Skeletal muscle tissue (tissue), 4 donors: ENCODE results near the gene NEDD8. TPM values are rescaled to one million over a fixed set of nuclear protein-coding genes. Genes with fewer than 3 reads are reported as not detected.

Source experiments
- H3K27ac ChIP-seq: one replicate; pipeline ENCODE4 v1.7.0; 2013; ENCODE audit warnings: mild to moderate bottlenecking, low read depth, low read length, inconsistent platforms
- H3K27me3 ChIP-seq, 3 donors: one replicate each; pipeline ENCODE4 v1.7.0; 2013; ENCODE audit warnings: low read length in 3 of 3; ENCODE audit not compliant: control insufficient read depth in 3 of 3, insufficient read depth in 3 of 3
- H3K36me3 ChIP-seq, 3 donors: one replicate each; pipeline ENCODE4 v1.7.0; 2013; ENCODE audit warnings: low read length in 3 of 3; ENCODE audit not compliant: control insufficient read depth in 3 of 3, insufficient read depth in 3 of 3
- H3K4me1 ChIP-seq, 3 donors: one replicate each; pipeline ENCODE4 v1.7.0; 2013; ENCODE audit warnings: low read length in 3 of 3, mild to moderate bottlenecking in 3 of 3; ENCODE audit not compliant: control insufficient read depth in 3 of 3, insufficient read depth in 3 of 3
- H3K4me3 ChIP-seq, 3 donors: one replicate each; pipeline ENCODE4 v1.7.0; 2013; ENCODE audit warnings: low read length in 3 of 3
- H3K9ac ChIP-seq, 3 donors: one replicate each; pipeline ENCODE4 v1.7.0; 2013; ENCODE audit warnings: low read length in 3 of 3, mild to moderate bottlenecking in 3 of 3, moderate library complexity in 2 of 3, low read depth in 1 of 3
- H3K9me3 ChIP-seq, 3 donors: one replicate each; pipeline ENCODE4 v1.7.0; 2013; ENCODE audit warnings: low read length in 3 of 3; ENCODE audit not compliant: control insufficient read depth in 3 of 3
- total RNA-seq: library from RNA; depleted of rRNA; stranded (reverse); fragments of >200 nt; gene quantifications from one replicate; pipeline ENCODE4 v1.2.3, GENCODE V29; 2014
- donor health status: Osteomylitis.

NEDD8 gene
- total RNA-seq, 1 donor from 2014 or later: 81.9 TPM

DNA sequence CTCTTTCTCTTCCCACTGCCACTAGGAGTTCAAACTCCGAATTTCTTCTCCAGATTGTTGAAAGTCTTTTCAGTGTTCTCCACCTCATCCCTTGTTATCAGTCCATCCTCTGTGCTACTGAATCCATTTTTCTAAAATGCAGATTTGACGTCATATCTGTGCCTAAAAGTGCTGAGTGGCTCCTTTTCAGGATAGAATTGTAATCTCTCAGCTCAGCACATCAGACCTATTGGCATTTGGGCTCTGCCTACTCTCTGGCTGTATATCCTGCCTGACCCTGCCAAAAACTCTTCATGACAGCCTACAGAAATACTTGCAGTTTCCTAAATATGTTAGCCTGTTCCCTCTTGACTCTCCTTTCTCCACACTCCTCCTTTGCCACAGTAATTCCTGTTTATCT is 40.3 kb upstream of the NEDD8 start:
- H3K27ac ChIP-seq: no peak overlapping the region
- no peak overlapping the region for H3K4me3 ChIP-seq
- H3K27me3 ChIP-seq: no peaks in the 10 kb centered on the region
- H3K9me3 ChIP-seq: no peaks in the 10 kb centered on the region
- peaks cover 12 to 20% (median 19%) of the 10 kb centered on the region in 3 donors for H3K36me3 ChIP-seq
- peaks cover 0 to 15% (median 13%) of the 10 kb centered on the region in 3 donors for H3K4me1 ChIP-seq
- no peak overlapping the region for H3K9ac ChIP-seq

DNA sequence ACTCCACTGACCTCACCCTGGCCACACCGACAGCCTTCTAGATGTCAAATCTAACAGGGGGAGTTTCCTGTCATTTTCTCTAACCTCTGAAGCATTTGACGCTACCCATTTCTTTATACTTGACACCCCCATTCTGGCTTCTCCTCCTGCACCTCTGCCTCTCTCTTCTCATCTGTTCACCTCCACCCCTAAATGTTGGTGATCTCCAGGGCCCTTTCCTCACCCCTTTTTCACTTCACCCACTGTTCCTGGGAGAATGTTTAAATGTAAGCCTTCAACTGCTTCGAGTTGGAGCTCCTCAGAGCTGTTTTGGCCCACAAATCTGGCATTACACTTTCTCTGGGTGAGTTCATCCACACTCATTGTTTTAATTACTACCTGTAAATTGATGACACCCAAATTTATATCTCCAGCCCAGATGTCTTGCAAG is 39.7 kb upstream of the NEDD8 start:
- Histone ChIP-seq H3K27ac (peak overlapping the region; percentile 96), H3K4me1 (peaks cover 0 to 15% (median 13%) of the 10 kb centered on the region in 3 donors), H3K27me3 (no peaks in the 10 kb centered on the region), H3K36me3 (peaks cover 18 to 26% (median 25%) of the 10 kb centered on the region in 3 donors), H3K9me3 (no peaks in the 10 kb centered on the region), H3K4me3 (peak overlapping the region; percentile 94 to 98 (median 98)), H3K9ac (peak overlapping the region; percentile 98 to 99 (median 98))

DNA sequence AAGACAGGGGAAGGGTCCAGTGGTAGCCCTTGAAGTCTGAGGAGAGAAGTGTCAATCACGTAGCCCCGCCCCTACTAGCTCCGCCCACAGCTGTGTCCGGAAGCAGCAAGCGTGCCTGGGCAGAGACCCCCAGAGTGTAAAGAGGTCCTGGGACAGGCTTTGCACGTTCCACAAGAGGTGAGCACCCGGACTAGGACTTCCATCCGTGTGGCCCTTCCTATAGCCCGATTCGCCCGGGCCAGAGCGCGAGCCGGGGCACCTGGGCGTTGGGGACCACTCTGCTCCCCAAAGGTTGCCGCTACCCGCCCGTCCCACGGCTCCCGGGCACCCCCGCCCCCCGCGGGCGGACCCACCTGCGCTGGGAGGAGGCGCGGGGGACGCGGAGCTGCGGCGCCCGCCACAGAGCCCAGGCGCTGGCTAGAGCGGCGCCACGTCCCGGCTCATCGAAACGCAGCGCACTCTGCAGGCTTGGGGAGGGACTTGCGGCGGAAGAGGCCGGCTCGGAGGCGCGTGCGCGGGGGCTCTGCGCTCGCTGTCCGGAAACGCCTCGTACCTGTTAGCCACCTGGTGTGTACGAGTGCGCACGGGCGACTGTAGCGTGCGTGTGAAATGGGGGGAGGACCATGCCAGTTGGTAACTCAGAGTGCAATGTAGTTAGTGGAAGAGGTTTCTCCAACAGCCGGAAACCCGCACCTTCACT is 39.1 kb upstream of the NEDD8 start, which contains the start of gene RABGGTA:
RABGGTA (minus strand) TSS at position 464 of the 700 bp plus-strand sequence. CDS start 482 bp downstream, outside the sequence.
- no peaks in the 10 kb centered on the region for H3K9me3 ChIP-seq
- H3K4me1 ChIP-seq: peaks cover 0 to 15% (median 13%) of the 10 kb centered on the region in 3 donors
- H3K9ac ChIP-seq: peak within 1 kb of the TSS; percentile 98 to 99 (median 98)
- H3K27ac ChIP-seq: peak within 1 kb of the TSS; percentile 96
- H3K27me3 ChIP-seq: no peaks in the 10 kb centered on the region
- H3K36me3 ChIP-seq: peaks cover 23 to 32% (median 31%) of the 10 kb centered on the region in 3 donors
- peak within 1 kb of the TSS; percentile 94 to 98 (median 98) for H3K4me3 ChIP-seq

GRCh38 chr14:24270537-24271133 is 38.5 kb upstream of the NEDD8 start:
- peak overlapping the region; percentile 94 to 98 (median 98) for H3K4me3 ChIP-seq
- no peaks in the 10 kb centered on the region for H3K9me3 ChIP-seq
- H3K4me1 ChIP-seq: peaks cover 0 to 15% (median 13%) of the 10 kb centered on the region in 3 donors
- H3K9ac ChIP-seq: peak overlapping the region; percentile 98 to 99 (median 98)
- no peaks in the 10 kb centered on the region for H3K27me3 ChIP-seq
- H3K36me3 ChIP-seq: peaks cover 26 to 38% (median 36%) of the 10 kb centered on the region in 3 donors
- peak overlapping the region; percentile 96 for H3K27ac ChIP-seq

GRCh38 chr14:24269910-24270536 is 37.9 kb upstream of the NEDD8 start:
- Histone ChIP-seq H3K27ac (no peak overlapping the region), H3K4me3 (no peak overlapping the region), H3K4me1 (peaks cover 0 to 15% (median 13%) of the 10 kb centered on the region in 3 donors), H3K27me3 (no peaks in the 10 kb centered on the region), H3K9me3 (no peaks in the 10 kb centered on the region), H3K9ac (no peak overlapping the region), H3K36me3 (peaks cover 26 to 44% (median 39%) of the 10 kb centered on the region in 3 donors)

GRCh38 chr14:24269368-24269767 is 37.2 kb upstream of the NEDD8 start:
- Histone ChIP-seq H3K9me3 (no peaks in the 10 kb centered on the region), H3K27me3 (no peaks in the 10 kb centered on the region), H3K4me3 (no peak overlapping the region), H3K27ac (no peak overlapping the region), H3K9ac (no peak overlapping the region), H3K4me1 (peaks cover 0 to 15% (median 13%) of the 10 kb centered on the region in 3 donors), H3K36me3 (peaks cover 29 to 48% (median 39%) of the 10 kb centered on the region in 3 donors)

DNA sequence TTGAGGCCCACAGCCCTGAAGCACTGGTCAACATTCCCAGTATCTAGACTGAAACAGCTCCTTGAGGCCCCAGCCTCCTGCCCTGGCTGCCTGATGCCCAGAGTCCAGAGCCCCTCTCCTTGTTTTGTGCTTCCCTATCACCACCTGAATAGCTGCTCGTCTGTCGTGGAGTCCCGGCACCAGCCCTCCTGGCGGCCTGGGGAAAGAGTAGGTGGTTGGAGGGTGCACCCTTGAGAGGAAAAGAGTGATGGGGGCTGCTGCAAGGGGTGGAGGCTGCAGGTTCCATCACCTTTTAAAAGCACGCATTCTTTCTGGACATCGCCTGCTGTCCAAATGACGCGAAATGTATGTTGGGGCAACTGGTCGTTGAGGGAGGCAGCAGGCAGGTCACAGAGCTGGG is 36.1 kb upstream of the NEDD8 start:
- Histone ChIP-seq H3K9ac (no peak overlapping the region), H3K27me3 (no peaks in the 10 kb centered on the region), H3K27ac (no peak overlapping the region), H3K4me3 (no peak overlapping the region), H3K4me1 (peaks cover 0 to 15% (median 9%) of the 10 kb centered on the region in 3 donors), H3K36me3 (peaks cover 29 to 48% (median 39%) of the 10 kb centered on the region in 3 donors), H3K9me3 (no peaks in the 10 kb centered on the region)

DNA sequence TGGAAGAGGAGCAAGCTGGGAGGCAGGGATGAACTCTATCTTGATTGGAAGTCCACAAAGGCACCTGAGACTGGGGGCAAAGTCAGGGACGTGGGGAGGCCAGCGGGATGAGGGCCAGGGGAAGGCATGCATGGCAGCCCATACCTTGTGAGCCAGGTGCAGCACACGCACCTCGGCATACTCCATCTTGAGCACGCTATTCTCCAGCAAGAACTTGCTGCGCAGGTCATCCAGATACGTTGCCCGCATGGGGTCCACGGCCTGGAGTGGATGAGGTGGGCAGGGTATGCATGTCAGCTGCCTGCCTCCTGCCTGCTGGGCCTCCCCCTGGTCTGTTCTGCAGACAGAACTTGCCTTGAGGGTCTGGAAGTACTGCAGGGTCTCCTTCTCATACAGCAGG is 35.3 kb upstream of the NEDD8 start:
- Histone ChIP-seq H3K4me3 (no peak overlapping the region), H3K4me1 (peaks cover 0 to 15% (median 9%) of the 10 kb centered on the region in 3 donors), H3K9me3 (no peaks in the 10 kb centered on the region), H3K27ac (no peak overlapping the region), H3K27me3 (no peaks in the 10 kb centered on the region), H3K9ac (no peak overlapping the region), H3K36me3 (peaks cover 29 to 48% (median 39%) of the 10 kb centered on the region in 3 donors)

GRCh38 chr14:24266344-24267244 is 34.4 kb upstream of the NEDD8 start:
- no peaks in the 10 kb centered on the region for H3K9me3 ChIP-seq
- no peak overlapping the region for H3K9ac ChIP-seq
- no peaks in the 10 kb centered on the region for H3K27me3 ChIP-seq
- H3K36me3 ChIP-seq: peaks cover 29 to 48% (median 39%) of the 10 kb centered on the region in 3 donors
- no peak overlapping the region for H3K27ac ChIP-seq
- H3K4me1 ChIP-seq: peaks cover 0 to 10% (median 5%) of the 10 kb centered on the region in 3 donors
- H3K4me3 ChIP-seq: no peak overlapping the region
